Progenitor cell of endocrine pancreas (in vitro differentiated cells): Measurements from ENCODE around the gene OR2Y1. TPM values are rescaled to one million over a fixed set of nuclear protein-coding genes. Genes with fewer than 3 reads are reported as not detected.

Experiments used
- DNase-seq: peaks from one replicate; pipeline ENCODE4 v3.0.0; 2021; ENCODE audit warnings: low spot score; ENCODE audit not compliant: unreplicated experiment
- H3K27ac Mint-ChIP-seq: 2 replicates; pipeline ENCODE4 v1.8.0; 2021; ENCODE audit warnings: mild to moderate bottlenecking, moderate library complexity, mixed read lengths
- H3K27me3 Mint-ChIP-seq: 2 replicates; pipeline ENCODE4 v1.8.0; 2021; ENCODE audit warnings: mixed read lengths
- H3K36me3 Mint-ChIP-seq: 2 replicates; pipeline ENCODE4 v1.8.0; 2022; ENCODE audit warnings: mixed read lengths; ENCODE audit not compliant: insufficient read depth
- H3K4me1 Mint-ChIP-seq: 2 replicates; pipeline ENCODE4 v1.8.0; 2021; ENCODE audit warnings: low read depth, mixed read lengths
- H3K4me3 Mint-ChIP-seq: 2 replicates; pipeline ENCODE4 v1.8.0; 2021; ENCODE audit warnings: low read depth, mild to moderate bottlenecking, moderate library complexity, mixed read lengths
- H3K9me3 Mint-ChIP-seq: 2 replicates; pipeline ENCODE4 v1.8.0; 2021; ENCODE audit warnings: low read depth, mixed read lengths
- total RNA-seq: library from RNA; stranded (reverse); gene quantifications from 2 replicates; pipeline ENCODE4 v1.2.1, GENCODE V29; 2021
- TF ChIP-seq, protein P1 (sequence below): fragments of 200-600 bp; sonication (generic); IDR thresholded peaks from one replicate; pipeline ENCODE4 v1.5.0; 2021; ENCODE audit warnings: antibody characterized with exemption, mild to moderate bottlenecking; ENCODE audit not compliant: unreplicated experiment

Gene OR2Y1
- total RNA-seq, 1 donor from 2014 or later: not detected

DNA sequence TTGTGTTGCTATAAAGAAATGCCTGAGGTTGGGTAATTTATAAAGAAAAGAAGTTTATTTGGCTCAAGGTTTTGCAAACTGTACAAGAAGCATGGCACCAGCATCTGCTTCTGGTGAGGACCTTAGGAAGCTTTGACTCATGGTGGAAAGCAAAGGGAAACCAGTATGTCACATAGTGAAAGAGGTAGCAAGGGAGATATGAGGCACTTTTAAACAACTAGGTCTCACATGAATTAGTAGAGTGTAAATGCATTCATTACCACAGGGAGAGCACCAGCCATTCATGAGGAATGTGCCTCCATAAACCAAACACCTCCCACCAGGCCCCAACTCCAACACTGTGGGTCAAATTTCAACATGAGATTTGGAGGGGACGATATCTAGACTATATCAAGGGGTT, 40.8 kb downstream of the OR2Y1 start:
- Mint-ChIP-seq H3K4me1 (peaks cover 1% of the 10 kb centered on the region), H3K27ac (no peak overlapping the region), H3K36me3 (no peaks in the 10 kb centered on the region), H3K9me3 (peaks cover 5% of the 10 kb centered on the region), H3K27me3 (peaks cover 30% of the 10 kb centered on the region), H3K4me3 (no peak overlapping the region)
- DNase-seq: no peak
- TF ChIP-seq, protein P1, sequence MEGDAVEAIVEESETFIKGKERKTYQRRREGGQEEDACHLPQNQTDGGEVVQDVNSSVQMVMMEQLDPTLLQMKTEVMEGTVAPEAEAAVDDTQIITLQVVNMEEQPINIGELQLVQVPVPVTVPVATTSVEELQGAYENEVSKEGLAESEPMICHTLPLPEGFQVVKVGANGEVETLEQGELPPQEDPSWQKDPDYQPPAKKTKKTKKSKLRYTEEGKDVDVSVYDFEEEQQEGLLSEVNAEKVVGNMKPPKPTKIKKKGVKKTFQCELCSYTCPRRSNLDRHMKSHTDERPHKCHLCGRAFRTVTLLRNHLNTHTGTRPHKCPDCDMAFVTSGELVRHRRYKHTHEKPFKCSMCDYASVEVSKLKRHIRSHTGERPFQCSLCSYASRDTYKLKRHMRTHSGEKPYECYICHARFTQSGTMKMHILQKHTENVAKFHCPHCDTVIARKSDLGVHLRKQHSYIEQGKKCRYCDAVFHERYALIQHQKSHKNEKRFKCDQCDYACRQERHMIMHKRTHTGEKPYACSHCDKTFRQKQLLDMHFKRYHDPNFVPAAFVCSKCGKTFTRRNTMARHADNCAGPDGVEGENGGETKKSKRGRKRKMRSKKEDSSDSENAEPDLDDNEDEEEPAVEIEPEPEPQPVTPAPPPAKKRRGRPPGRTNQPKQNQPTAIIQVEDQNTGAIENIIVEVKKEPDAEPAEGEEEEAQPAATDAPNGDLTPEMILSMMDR: no peak

DNA sequence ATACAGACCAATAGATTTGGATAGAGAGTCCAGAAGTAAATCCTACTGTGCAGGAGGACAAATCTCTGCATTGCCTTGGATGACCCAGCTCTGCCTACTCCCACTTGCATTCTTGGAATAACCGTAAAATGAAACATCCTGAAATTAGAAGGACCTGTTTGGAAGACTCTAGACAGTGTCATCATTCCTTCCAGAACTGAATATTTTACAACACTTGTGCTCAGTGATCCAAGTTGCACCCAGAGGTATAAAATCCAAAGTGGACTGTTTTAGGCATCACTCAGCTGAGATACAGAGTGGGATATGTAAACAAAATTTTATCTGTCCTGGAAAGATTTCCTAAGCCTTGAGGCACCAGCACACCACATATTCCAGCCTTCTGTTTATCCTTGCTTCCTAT, 43.7 kb downstream of the OR2Y1 start:
- no peaks in the 10 kb centered on the region for H3K36me3 Mint-ChIP-seq
- H3K27ac Mint-ChIP-seq: no peak overlapping the region
- DNase-seq: no peak
- no peak overlapping the region for H3K4me3 Mint-ChIP-seq
- TF ChIP-seq, protein P1: no peak
- H3K27me3 Mint-ChIP-seq: peaks cover 48% of the 10 kb centered on the region
- no peaks in the 10 kb centered on the region for H3K9me3 Mint-ChIP-seq
- H3K4me1 Mint-ChIP-seq: no peaks in the 10 kb centered on the region

DNA sequence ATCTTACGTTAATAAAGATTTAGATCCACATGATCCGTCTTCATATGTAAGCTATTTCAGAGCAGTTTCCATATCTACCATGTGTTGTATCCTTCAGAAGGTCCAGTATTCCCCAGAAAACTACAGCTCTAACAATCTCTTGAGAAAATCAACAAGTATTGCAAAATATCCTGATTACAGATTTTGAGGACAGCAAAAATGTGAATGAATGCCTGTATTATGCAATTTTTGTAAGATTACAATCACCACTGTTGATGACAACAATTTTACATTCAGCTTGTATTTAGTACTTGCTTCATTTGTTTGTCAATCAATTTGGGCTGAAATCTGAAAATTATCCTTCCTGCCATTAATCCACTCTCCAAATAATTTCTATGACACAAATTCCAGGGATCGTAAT, 47.4 kb downstream of the OR2Y1 start:
- Mint-ChIP-seq H3K4me1 (no peaks in the 10 kb centered on the region), H3K27me3 (peaks cover 60% of the 10 kb centered on the region), H3K27ac (no peak overlapping the region), H3K9me3 (no peaks in the 10 kb centered on the region), H3K4me3 (no peak overlapping the region), H3K36me3 (no peaks in the 10 kb centered on the region)
- no peak for DNase-seq
- TF ChIP-seq, protein P1: no peak

DNA sequence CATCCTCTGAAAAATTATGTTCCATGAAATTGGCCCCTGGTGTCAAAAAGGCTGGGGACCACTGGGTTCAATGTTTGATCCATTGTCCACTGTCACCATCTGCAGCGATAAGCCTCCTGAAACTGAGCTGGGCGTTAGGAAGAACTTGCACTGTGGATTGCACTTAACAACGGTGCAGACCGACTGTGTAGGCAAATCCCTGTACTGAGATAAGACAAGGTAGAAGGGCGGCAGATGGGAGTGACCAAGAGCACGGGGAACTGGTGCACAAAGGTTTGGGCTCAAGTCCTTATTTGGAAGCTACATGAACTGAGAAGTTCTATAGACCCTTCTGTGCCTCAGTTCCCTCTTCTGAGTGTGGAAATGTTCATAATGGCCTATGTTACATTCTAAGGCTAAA, 48.8 kb downstream of the OR2Y1 start:
- no peaks in the 10 kb centered on the region for H3K9me3 Mint-ChIP-seq
- no peak overlapping the region for H3K4me3 Mint-ChIP-seq
- DNase-seq: no peak
- H3K36me3 Mint-ChIP-seq: no peaks in the 10 kb centered on the region
- no peak overlapping the region for H3K27ac Mint-ChIP-seq
- H3K4me1 Mint-ChIP-seq: no peaks in the 10 kb centered on the region
- TF ChIP-seq, protein P1: no peak
- peaks cover 53% of the 10 kb centered on the region for H3K27me3 Mint-ChIP-seq

DNA sequence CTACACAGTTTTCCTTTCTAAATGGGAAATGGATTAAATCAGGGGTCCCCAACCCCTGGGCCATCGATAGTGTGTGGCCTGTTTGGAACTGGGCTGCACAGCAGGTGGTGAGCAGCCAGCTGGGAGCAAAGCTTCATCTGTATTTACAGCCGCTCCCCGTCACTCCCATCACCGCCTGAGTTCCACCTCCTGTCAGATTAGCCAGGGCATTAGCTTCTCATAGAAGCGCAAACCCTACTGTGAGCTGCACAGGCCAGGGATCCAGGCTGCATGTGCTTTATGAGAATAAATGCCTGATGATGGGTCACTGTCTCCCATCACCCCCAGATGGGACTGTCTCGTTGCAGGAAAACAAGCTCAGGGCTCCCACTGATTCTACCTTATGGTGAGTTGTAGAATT, 49.3 kb downstream of the OR2Y1 start:
- no peak for DNase-seq
- Mint-ChIP-seq H3K9me3 (no peaks in the 10 kb centered on the region), H3K4me3 (no peak overlapping the region), H3K27me3 (peaks cover 58% of the 10 kb centered on the region), H3K36me3 (no peaks in the 10 kb centered on the region), H3K27ac (no peak overlapping the region), H3K4me1 (no peaks in the 10 kb centered on the region)
- TF ChIP-seq, protein P1: no peak

DNA sequence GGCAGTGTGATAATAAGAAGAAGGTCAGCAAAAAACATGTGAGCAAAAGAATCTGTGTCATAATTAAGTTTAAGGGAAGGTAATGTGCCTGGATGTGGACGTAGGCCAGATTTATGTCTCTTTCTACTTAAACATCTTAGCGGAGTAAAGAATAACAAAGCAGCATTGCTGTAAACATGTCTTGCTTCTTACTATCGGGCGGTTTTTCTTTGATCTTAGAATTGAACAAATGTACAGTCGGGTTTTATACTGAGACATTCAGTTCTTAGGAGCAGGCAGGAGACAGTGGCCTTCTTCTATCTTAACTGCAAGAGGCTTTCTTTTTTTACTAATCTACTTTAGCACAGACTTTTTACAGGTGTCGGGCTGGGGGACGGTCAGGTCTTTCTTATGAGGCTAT, 50.1 kb downstream of the OR2Y1 start:
- H3K4me3 Mint-ChIP-seq: no peak overlapping the region
- H3K27me3 Mint-ChIP-seq: peaks cover 62% of the 10 kb centered on the region
- H3K36me3 Mint-ChIP-seq: no peaks in the 10 kb centered on the region
- DNase-seq: no peak
- H3K4me1 Mint-ChIP-seq: peaks cover 2% of the 10 kb centered on the region
- no peak overlapping the region for H3K27ac Mint-ChIP-seq
- no peaks in the 10 kb centered on the region for H3K9me3 Mint-ChIP-seq
- TF ChIP-seq, protein P1: no peak
